ENCODE data around the gene RPS6KB1.

Gene RPS6KB1

DNA sequence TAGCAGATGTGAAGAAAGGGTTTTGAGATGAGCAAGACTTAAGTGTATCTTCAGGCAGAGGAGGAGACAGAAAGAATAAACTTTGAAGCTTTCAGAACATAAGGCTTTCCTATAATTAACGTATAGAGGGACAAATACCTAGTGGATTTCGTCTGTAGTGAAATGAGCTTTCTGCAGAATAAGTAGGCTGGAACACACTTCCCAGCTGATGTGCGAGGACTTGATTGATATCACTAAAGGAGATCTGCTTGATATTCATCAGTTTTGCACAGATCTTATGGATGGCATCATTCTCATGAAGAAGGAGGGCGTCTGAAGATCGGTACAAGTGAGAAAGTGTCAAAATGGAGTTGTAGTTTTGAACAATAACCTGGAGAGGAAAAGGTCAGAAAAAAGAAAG is 15.0 kb upstream of the RPS6KB1 start:
- H3K4me3 ChIP-seq (ENCODE audit: low read depth, low read length) = no peak overlapping the region
- TF ChIP-seq, protein P1, sequence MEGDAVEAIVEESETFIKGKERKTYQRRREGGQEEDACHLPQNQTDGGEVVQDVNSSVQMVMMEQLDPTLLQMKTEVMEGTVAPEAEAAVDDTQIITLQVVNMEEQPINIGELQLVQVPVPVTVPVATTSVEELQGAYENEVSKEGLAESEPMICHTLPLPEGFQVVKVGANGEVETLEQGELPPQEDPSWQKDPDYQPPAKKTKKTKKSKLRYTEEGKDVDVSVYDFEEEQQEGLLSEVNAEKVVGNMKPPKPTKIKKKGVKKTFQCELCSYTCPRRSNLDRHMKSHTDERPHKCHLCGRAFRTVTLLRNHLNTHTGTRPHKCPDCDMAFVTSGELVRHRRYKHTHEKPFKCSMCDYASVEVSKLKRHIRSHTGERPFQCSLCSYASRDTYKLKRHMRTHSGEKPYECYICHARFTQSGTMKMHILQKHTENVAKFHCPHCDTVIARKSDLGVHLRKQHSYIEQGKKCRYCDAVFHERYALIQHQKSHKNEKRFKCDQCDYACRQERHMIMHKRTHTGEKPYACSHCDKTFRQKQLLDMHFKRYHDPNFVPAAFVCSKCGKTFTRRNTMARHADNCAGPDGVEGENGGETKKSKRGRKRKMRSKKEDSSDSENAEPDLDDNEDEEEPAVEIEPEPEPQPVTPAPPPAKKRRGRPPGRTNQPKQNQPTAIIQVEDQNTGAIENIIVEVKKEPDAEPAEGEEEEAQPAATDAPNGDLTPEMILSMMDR (conservative IDR thresholded peaks at IDR 0.05; ENCODE audit: low read depth, low read length) = no peak
- DNase-seq (ENCODE audit: low read depth) = no peak

DNA sequence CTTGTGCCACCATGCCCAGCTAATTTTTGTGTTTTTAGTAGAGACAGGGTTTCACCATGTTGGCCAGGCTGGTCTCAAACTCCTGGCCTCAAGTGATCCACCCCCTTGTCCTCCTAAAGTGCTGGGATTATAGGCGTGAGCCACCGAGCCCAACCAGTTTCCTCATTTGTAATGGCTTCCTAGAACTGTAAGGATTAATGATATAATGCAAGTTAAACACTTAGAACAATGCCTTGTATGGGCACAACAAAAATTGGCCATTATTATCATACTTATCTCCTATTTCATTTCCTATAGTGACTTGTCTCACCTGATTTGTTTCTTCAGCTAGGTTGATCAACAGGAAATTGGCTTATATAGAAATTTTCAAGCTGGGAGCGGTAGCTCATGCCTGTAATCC is 14.3 kb upstream of the RPS6KB1 start:
- TF ChIP-seq, protein P1 (conservative IDR thresholded peaks at IDR 0.05; ENCODE audit: low read depth, low read length) = no peak
- DNase-seq (ENCODE audit: low read depth) = no peak
- no peak overlapping the region for H3K4me3 ChIP-seq (ENCODE audit: low read depth, low read length)

DNA sequence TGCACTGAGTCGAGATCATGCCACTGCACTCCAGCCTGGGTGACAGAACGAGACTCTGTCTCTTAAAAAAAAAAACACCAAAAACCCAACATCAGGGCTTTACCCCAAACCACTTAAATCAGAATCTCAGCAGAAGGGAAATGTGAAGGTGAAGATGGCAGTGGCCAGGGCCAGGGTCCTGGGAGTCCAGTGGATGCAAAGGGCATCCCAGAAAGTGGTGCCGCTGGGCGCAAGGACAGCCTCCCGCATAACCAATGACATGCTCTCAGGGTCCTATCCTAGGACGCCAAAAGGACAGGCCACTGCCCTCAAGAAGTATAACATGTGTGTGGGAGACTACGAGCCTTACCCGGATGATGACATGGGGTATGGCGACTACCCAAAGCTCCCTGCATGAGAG is 8.1 kb upstream of the RPS6KB1 start:
- TF ChIP-seq, protein P1 (conservative IDR thresholded peaks at IDR 0.05; ENCODE audit: low read depth, low read length) = no peak
- DNase-seq (ENCODE audit: low read depth) = no peak

DNA sequence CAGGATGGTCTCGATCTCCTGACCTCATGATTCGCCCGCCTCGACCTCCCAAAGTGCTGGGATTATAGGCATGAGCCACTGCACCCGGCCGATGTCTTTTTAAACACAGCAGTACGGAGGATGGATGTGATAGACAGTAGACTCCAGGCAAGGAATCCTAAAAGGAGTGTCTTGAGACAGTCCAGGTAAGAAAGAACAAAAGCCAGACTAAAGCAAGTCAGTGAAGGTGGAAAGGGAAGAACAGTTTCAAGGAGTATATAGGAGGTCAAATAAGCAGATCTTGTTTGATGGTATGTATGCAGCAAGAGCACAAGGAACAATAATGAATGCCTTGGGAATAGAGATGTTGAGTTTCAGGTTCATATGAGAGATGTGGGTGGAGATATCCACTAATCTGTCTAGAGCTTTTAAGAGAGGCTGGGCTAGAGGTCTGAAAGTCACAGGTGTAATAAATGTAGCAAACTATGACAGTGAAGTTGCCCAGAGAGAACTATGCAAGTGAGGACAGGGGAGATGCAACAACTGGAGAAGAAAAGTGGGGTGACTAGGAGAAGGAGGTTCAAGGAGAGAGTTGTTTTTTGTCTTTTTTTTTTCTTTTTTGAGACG is 4.7 kb upstream of the RPS6KB1 start:
- H3K4me3 ChIP-seq (ENCODE audit: low read depth, low read length) = no peak overlapping the region
- no peak for DNase-seq (ENCODE audit: low read depth)
- TF ChIP-seq, protein P1 (conservative IDR thresholded peaks at IDR 0.05; ENCODE audit: low read depth, low read length) = no peak

More for the DNA sequence above, 8.1 kb upstream of the RPS6KB1 start:
- H3K4me3 ChIP-seq (ENCODE audit: low read depth, low read length) = no peak overlapping the region

DNA sequence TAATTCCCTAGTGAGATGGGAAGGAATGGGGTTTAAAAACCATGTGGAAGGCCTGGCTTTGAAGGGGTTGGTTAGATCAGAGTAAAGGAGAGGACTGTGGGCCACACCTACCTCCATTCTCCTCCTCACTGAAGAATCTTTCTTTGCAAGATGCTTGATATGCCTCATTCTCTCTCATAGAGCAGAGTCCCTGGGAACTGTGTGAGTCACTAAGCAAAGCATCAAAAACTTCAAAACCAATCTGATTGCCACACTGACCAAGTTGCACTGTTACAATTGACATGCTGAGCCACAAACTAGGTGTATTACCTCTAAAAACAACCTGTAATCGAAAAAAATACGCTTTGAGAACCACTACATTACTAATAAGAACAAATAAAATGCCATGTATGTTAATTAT is 2.2 kb upstream of the RPS6KB1 start:
- no peak overlapping the region for H3K4me3 ChIP-seq (ENCODE audit: low read depth, low read length)
- TF ChIP-seq, protein P1 (conservative IDR thresholded peaks at IDR 0.05; ENCODE audit: low read depth, low read length) = no peak
- peak; percentile 37 for DNase-seq (ENCODE audit: low read depth)

DNA sequence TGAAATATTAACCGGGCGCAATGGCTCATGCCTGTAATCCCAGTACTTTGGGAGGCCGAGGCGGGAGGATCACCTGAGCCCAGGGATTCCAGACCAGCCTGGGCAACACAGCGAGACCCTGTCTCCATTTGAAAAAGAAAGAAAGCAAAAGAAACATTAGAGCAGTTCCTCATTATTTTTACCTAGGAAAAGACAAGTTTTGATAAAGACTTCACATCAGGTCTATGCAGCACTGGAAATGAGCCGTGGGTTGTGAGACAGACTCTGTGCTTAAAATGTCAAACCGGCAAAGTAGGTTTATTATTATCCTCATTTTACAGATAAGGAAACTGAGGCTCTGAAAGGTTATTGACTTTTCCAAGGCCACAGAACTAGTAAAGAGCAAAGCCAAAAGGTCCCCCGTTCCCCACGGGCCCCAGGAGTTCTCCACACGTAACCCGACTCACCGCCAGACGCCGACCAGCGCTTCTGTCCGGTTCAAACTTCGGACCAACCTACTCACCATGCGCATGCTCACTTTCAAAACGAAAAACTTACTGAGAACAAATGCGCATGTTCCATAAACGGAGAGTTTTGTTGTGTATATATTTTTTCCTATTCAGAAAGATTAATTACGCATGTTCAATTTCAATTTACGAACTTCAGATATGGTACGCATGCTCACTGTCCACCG is 534 bp upstream of the RPS6KB1 start:
- no peak for DNase-seq (ENCODE audit: low read depth)
- TF ChIP-seq, protein P1 (conservative IDR thresholded peaks at IDR 0.05; ENCODE audit: low read depth, low read length) = no peak
- peak overlapping the region; percentile 94 for H3K4me3 ChIP-seq (ENCODE audit: low read depth, low read length)

DNA sequence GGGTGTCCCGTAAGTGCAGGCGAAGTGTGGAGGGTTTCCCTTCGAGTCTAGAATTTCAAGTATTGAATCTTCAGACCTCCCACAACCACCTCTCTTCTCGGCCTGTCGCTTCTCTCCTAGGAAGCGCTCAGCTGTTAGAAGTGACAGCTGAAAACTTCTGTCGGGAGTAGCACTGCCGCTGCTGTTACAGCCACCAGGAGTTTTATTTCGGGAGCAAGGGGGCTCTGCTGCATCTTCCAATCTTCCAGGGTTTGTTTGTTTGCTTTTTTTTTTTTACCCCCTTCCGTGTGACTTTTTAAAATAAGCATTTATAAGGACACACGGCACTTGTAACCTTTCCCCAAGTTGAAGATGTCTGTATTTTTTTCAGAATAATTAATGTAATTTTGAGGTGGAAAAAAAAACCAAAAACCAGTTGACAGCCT is 767 bp downstream of the RPS6KB1 start:
- DNase-seq (ENCODE audit: low read depth) = peak; percentile 31
- peak overlapping the region; percentile 94 for H3K4me3 ChIP-seq (ENCODE audit: low read depth, low read length)
- TF ChIP-seq, protein P1 (conservative IDR thresholded peaks at IDR 0.05; ENCODE audit: low read depth, low read length) = peak; percentile 27
